HepG2 (cell line): ENCODE data around the gene CRK. TPM values are rescaled to one million over a fixed set of nuclear protein-coding genes. Genes with fewer than 3 reads are reported as not detected.

ENCODE experiments used
- FOXM1 ChIP-seq: sonication (generic); formaldehyde crosslinking; IDR thresholded peaks from 2 replicates; pipeline ENCODE4 v1.5.0; 2020; ENCODE audit warnings: missing genetic modification reagents
- GRHL1 ChIP-seq: sonication (generic); formaldehyde crosslinking; conservative IDR thresholded peaks from 2 replicates; pipeline ENCODE4 v1.8.0; 2022; ENCODE audit warnings: missing genetic modification reagents
- HMGXB4 ChIP-seq, 2 experiments: sonication (generic) in 1 of 2; formaldehyde crosslinking in 1 of 2; IDR thresholded peaks; 2 replicates each; pipeline versions ENCODE4 v1.4.0 to v1.6.1; 2018 to 2020; ENCODE audit warnings: missing genetic modification reagents in 2 of 2, borderline replicate concordance in 1 of 2, low read depth in 1 of 2, mild to moderate bottlenecking in 1 of 2, missing biosample characterization in 1 of 2
- KLF11 ChIP-seq: IDR thresholded peaks from 2 replicates; pipeline ENCODE4 v1.6.1; 2016; ENCODE audit warnings: missing compliant biosample characterization
- MXD1 ChIP-seq: sonication (generic); formaldehyde crosslinking; IDR thresholded peaks from 2 replicates; pipeline ENCODE4 v1.4.0; 2020; ENCODE audit warnings: mild to moderate bottlenecking, missing genetic modification reagents
- PAX8 ChIP-seq: sonication (generic); formaldehyde crosslinking; IDR thresholded peaks from 2 replicates; pipeline ENCODE4 v1.8.0; 2022; ENCODE audit warnings: mild to moderate bottlenecking, missing genetic modification reagents, borderline replicate concordance
- PLSCR1 ChIP-seq: sonication (generic); formaldehyde crosslinking; IDR thresholded peaks from 2 replicates; pipeline ENCODE4 v1.5.0; 2020; ENCODE audit warnings: missing genetic modification reagents, mild to moderate bottlenecking, borderline replicate concordance
- PRMT3 ChIP-seq: sonication (generic); formaldehyde crosslinking; IDR thresholded peaks from 2 replicates; pipeline ENCODE4 v1.8.1; 2022; ENCODE audit warnings: low read depth, mild to moderate bottlenecking, moderate library complexity, missing genetic modification reagents, borderline replicate concordance
- XBP1 ChIP-seq: sonication (generic); formaldehyde crosslinking; IDR thresholded peaks from 2 replicates; pipeline ENCODE4 v1.5.0; 2020; ENCODE audit warnings: missing genetic modification reagents
- ZNF180 ChIP-seq: sonication (generic); formaldehyde crosslinking; IDR thresholded peaks from 2 replicates; pipeline ENCODE4 v1.4.0; 2020; ENCODE audit warnings: low read depth, missing genetic modification reagents, borderline replicate concordance
- ZNF570 ChIP-seq: sonication (generic); formaldehyde crosslinking; IDR thresholded peaks from 2 replicates; pipeline ENCODE4 v1.4.0; 2020; ENCODE audit warnings: mild to moderate bottlenecking, missing genetic modification reagents, borderline replicate concordance
- ZNF598 ChIP-seq: sonication (generic); formaldehyde crosslinking; IDR thresholded peaks from 2 replicates; pipeline ENCODE4 v1.5.1; 2020; ENCODE audit warnings: mild to moderate bottlenecking, missing genetic modification reagents, borderline replicate concordance
- ZNF616 ChIP-seq: sonication (generic); formaldehyde crosslinking; IDR thresholded peaks from 2 replicates; pipeline ENCODE4 v1.5.0; 2020; ENCODE audit warnings: low read depth, mild to moderate bottlenecking, missing genetic modification reagents
- ZNF773 ChIP-seq: sonication (generic); formaldehyde crosslinking; IDR thresholded peaks from 2 replicates; pipeline ENCODE4 v1.4.0; 2020; ENCODE audit warnings: missing genetic modification reagents, borderline replicate concordance
- ZNF800 ChIP-seq: sonication (generic); formaldehyde crosslinking; IDR thresholded peaks from 2 replicates; pipeline ENCODE4 v1.4.0; 2020; ENCODE audit warnings: missing genetic modification reagents
- ZNF878 ChIP-seq: sonication (generic); formaldehyde crosslinking; IDR thresholded peaks from 2 replicates; pipeline ENCODE4 v1.8.1; 2023; ENCODE audit warnings: mild to moderate bottlenecking, missing genetic modification reagents, moderate library complexity
- polyA plus RNA-seq, 8 experiments: library from polyadenylated mRNA; depleted of rRNA in 3 of 8; stranded (reverse) in 7 of 8; unstranded in 1 of 8; fragments of >200 nt; fragmentation: Illumina TruSeq in 4 of 8; extraction: Trizol in 4 of 8; gene quantifications; 2 replicates each; pipeline versions ENCODE4 v1.2.1 to v1.2.3, GENCODE V29; 2011 to 2016; ENCODE audit warnings: low read depth in 4 of 8, missing spikeins in 1 of 8, mixed read lengths in 1 of 8; ENCODE audit not compliant: insufficient read depth in 1 of 8
- total RNA-seq, 5 experiments: library from RNA; depleted of rRNA; stranded (reverse); fragments of >200 nt; fragmentation: Illumina TruSeq; extraction: Trizol; gene quantifications; 2 replicates each; pipeline ENCODE4 v1.2.3, GENCODE V29; 2016; ENCODE audit warnings: low read depth in 1 of 5
- TF ChIP-seq, protein P1 (sequence below): fragments of 450-650 bp; IDR thresholded peaks from 2 replicates; pipeline ENCODE4 v1.6.1; 2017; ENCODE audit warnings: mild to moderate bottlenecking

CRK gene
- total and polyA plus RNA-seq, 2 of the 13 experiments (the other 11 are each of a cell fraction or from before 2014, with no cell fraction given): 47.4 to 54.2 TPM

- TF ChIP-seq HMGXB4 (CRISPR knock-in tag; IDR thresholded peaks at IDR 0.05; ENCODE audit: borderline replicate concordance in 1 of 2, low read depth in 1 of 2): no peak; a peak in 1 of 4 replicates
- no peak for TF ChIP-seq KLF11 (CRISPR knock-in tag)
- TF ChIP-seq MXD1 (CRISPR knock-in tag): no peak
- no peak for TF ChIP-seq FOXM1 (CRISPR knock-in tag)
- no peak; the same call in 1 of the 2 replicates for TF ChIP-seq ZNF878 (CRISPR knock-in tag)
- no peak for TF ChIP-seq GRHL1 (CRISPR knock-in tag)
- TF ChIP-seq, protein P1, sequence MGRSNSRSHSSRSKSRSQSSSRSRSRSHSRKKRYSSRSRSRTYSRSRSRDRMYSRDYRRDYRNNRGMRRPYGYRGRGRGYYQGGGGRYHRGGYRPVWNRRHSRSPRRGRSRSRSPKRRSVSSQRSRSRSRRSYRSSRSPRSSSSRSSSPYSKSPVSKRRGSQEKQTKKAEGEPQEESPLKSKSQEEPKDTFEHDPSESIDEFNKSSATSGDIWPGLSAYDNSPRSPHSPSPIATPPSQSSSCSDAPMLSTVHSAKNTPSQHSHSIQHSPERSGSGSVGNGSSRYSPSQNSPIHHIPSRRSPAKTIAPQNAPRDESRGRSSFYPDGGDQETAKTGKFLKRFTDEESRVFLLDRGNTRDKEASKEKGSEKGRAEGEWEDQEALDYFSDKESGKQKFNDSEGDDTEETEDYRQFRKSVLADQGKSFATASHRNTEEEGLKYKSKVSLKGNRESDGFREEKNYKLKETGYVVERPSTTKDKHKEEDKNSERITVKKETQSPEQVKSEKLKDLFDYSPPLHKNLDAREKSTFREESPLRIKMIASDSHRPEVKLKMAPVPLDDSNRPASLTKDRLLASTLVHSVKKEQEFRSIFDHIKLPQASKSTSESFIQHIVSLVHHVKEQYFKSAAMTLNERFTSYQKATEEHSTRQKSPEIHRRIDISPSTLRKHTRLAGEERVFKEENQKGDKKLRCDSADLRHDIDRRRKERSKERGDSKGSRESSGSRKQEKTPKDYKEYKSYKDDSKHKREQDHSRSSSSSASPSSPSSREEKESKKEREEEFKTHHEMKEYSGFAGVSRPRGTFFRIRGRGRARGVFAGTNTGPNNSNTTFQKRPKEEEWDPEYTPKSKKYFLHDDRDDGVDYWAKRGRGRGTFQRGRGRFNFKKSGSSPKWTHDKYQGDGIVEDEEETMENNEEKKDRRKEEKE: no peak
- TF ChIP-seq ZNF800: no peak
- no peak for TF ChIP-seq ZNF570 (CRISPR knock-in tag)
- no peak for TF ChIP-seq ZNF773 (CRISPR knock-in tag)
- no peak for TF ChIP-seq PLSCR1 (CRISPR knock-in tag)
- no peak for TF ChIP-seq ZNF616 (CRISPR knock-in tag)
- no peak for TF ChIP-seq PRMT3
- 0 out of 2 replicates have a peak, but pooled peaks have one; percentile 91 for TF ChIP-seq PAX8 (CRISPR knock-in tag)
- TF ChIP-seq XBP1 (CRISPR knock-in tag): no peak
- no peak for TF ChIP-seq ZNF598 (CRISPR knock-in tag)
- TF ChIP-seq ZNF180 (CRISPR knock-in tag): no peak
These were observed at the start of gene CRK (continued) for GRCh38 chr17:1455797-1456599.
